Superior temporal gyrus (tissue), 1 donor: Measurements from ENCODE around the gene IL25.
A peak's percentile ranks its signal among the peaks of the same experiment; 100 is the strongest.

ENCODE experiments used
- DNase-seq: peaks from one replicate; pipeline ENCODE4 v3.0.0-alpha.2; 2016; ENCODE audit errors: extremely low spot score

IL25 gene

GRCh38 chr14:23353433-23353780, 19.2 kb upstream of the IL25 start:
- no peak for DNase-seq

DNA sequence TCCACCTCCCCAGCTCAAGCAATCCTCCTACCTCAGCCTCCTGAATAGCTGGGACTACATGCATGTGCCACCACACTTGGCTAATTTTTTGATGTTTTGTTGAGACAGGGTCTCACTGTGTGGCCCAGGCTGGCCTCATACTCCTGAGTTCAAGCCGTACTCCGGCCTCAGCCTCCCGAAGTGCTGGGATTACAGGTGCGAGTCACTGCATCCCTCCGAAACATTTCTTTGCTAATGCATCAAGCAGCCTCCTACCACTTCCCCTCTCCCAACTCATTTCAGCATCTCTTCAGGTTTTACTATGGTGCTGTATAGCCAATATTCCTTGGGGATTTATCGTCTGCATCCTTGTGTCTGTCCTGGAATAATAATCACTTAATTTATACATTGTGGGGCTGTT, 17.6 kb upstream of the IL25 start:
- DNase-seq, result no peak

GRCh38 chr14:23355871-23356435, 16.7 kb upstream of the IL25 start:
- DNase-seq, result no peak

DNA sequence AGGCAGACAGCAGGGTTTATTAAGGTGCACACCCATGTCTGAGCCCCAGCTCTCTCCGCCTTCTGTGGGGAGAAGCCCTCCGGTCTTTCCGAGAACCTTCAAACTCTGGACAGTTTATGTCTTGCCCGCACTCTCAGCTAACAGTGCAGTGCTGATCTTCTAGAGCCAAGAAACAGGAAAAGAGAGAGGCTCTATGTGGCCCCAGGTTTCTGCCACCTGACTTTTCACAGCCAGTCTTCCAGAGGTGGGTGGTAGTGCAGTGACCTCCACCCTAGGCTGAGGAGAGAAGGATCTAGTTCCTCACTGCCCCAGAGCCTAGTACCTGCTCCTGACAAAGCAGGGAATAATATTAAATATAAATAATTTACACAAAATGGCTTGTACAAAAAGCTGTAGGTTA, 15.9 kb upstream of the IL25 start:
- no peak for DNase-seq

DNA sequence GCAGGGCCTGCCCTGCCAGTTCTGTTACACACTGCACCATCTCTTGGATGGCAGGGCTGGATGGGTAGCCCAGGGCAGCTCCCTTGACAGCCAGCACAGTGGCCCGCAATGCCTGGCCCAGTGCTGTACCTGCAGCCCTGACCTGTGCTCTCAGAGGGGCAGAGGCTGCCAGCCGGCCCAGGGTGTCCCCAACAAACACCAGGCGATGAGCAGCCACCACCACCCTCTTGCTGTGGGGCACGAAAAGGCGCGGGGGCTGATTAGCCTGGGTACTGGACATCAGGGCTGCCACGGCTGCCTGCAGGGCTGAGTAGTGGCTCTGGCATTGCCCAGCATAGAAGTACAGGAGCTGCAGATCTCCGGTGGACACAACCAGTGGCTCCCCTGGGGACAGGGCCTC, 15.3 kb upstream of the IL25 start:
- no peak for DNase-seq

- DNase-seq, result no peak
Measured at GRCh38 chr14:23358042-23358441, 14.6 kb upstream of the IL25 start.

GRCh38 chr14:23358553-23359166, 13.9 kb upstream of the IL25 start:
- DNase-seq, result no peak

GRCh38 chr14:23359167-23359626, 13.4 kb upstream of the IL25 start:
- DNase-seq, result no peak

GRCh38 chr14:23359722-23360447, 12.7 kb upstream of the IL25 start:
- no peak for DNase-seq

DNA sequence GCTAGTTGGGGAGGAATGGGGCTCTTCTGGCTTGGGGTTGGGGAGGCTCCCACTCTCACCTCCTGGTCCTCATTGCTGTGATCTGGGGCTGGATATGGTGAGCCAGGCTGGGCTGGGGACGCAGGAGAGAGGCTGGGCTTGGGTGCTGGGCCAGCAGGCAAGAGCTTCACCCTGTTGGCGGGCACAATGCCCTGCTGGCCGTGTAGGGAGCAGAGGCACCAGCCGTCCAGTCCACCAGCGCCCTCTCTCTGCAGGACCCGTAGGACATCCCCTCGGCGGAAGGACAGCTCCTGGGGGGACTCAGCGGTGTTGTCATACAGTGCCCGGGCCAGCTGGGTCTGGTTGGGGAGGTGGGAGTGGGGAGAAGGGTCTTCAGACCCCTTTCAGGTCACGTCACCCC, 12.1 kb upstream of the IL25 start:
- DNase-seq, result peak; percentile 79

DNA sequence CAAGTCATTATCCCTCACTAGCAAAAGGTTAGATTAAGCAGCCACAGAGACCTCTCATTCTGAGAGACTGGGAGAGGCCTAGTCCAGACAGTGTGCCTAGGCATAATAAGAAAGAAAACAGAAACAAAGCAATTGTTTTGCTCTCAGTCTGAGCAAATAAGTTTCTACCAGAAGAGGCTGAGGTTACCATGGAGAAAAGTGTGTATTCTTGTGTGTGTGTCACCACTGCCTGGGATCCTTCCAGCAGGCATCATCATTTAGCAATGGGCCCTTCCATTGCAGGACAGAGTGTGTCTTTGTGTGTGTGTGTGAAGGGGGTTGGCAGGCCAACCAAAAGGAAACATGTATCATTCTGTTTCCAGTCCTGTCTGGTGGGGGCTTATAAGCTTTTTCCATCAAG, 11.3 kb upstream of the IL25 start:
- peak; percentile 77 for DNase-seq

DNA sequence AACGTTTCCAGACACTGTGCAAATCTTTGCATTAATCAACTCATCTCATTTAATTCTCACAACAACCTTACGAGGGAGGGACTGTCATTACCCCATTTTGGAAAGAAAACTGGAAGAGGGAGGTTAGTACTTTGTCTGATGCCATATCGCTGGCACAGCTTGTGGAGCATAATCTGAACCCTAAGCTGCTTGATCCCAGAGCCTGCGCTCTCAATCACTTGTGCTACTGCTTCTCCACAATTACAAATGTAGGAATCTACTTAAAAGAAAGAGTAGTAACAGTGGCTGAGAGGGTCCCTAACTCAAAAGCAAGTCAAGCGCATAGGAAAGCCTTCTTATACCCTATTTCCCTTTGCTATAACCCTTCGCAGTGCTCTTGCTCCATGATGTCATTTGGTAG, 10.8 kb upstream of the IL25 start:
- DNase-seq, result no peak

DNA sequence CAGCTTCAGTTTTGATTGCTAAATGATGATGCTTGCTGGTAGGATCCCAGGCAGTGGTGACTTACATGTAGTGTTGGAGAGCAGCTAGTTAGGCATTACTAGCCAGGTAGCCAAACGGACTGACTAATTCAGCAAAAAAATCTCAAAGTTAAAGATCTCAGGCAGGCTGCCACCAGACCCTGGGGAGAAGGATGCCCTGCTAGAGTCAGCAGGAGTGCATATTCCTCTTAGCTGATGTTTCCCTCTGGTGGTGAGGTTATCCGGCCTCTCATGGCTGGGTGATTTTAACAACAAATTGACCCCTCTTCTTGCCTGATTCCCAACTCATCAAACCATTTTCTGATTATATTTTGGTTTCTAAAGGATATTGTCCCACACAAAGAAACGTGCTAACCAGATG, 10.4 kb upstream of the IL25 start:
- peak; percentile 48 for DNase-seq

- DNase-seq, result peak; percentile 85
Measured at GRCh38 chr14:23364164-23365035, 8.2 kb upstream of the IL25 start.

- peak; percentile 43 for DNase-seq
Measured at GRCh38 chr14:23365036-23365731, 7.4 kb upstream of the IL25 start, which contains the start of gene EFS. TSS of gene EFS (minus strand) at chr14:23365172. CDS start at chr14:23365025, 147 bp downstream.

GRCh38 chr14:23365732-23366425, 6.7 kb upstream of the IL25 start:
- DNase-seq, result peak; percentile 61

DNA sequence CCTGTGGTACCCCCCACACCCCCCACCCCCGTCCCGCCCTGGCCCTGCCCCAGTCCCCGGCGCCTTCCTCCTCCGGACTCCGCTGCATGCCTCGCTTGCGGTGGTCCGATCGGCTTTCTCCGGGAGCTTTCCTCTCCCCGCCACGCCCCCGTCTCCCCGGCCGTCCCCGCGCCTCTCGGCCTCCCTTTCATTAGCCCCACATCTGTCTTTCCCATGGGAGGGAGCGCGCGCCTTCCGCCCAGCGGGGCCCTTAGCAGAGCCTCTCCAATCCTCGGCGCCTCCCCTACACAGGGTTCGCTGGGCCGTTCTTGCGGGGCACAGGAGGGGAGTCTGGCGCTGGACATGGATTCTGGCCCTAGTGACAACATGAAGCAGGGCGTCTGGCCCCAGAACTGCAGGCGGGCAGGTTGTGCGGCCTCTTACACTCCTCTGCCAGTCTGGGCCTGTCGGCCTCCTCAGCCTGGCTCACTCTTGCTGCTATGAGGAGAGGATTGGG, 6.1 kb upstream of the IL25 start:
- peak; percentile 58 for DNase-seq

GRCh38 chr14:23370221-23370620, 2.4 kb upstream of the IL25 start:
- DNase-seq, result no peak

GRCh38 chr14:23371865-23372264, 744 bp upstream of the IL25 start:
- DNase-seq, result no peak

GRCh38 chr14:23373041-23373440, 432 bp downstream of the IL25 start:
- DNase-seq, result no peak
